NCI-H2081 treated with DMSO at 0.1 percent for 48 hours (cell line): ENCODE data around the gene SPIN3.
"Not testable (repeated sequence)": the region's sequence is repeated elsewhere in the genome, so short reads cannot be mapped to it uniquely, and the experiment has no call there.

Experiments used
- DNase-seq: peaks from one replicate; lab custom pipeline; 2025; lab: John Stamatoyannopoulos, UW

SPIN3 gene

DNA sequence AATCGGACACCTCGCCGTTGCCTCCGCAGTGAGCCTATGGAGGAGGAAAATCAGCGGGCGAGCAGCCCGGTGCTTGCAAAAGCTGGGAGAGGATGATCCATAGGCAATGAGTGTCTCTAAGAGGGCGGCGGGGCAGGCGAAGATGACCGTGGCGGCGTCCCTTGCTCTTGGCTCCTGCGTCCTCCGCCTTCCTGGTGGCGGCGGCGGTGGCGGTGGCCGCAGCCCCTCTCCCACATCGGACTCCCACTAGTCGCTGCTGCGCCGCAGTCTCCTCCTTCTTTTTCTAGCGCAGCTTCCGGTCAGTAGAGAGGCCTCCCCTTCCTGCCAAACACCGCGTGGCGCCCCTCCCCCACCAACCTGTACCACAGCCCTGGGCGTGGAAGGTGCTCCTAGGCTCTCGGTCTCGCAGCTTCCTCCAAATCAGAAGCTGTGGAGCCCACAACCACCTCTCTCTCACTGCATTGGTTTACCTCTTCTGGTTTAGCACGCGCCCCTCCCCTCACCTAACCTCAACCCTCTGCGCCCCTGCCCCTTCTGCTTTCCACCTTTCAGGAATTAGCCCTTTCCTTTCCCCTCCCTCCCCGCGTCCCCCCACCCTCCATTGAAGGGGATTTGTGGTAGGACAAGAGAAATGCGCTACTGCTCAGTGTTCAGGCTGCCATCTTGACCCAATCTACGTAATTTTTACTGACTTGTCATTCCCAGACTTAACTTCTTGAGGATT lies at the start of gene SPIN3:
Gene SPIN3, minus strand, starts transcription at position 271 of the 724 bp plus-strand sequence. CDS start 594 bp downstream, outside the sequence.
- peak; percentile 72 for DNase-seq

DNA sequence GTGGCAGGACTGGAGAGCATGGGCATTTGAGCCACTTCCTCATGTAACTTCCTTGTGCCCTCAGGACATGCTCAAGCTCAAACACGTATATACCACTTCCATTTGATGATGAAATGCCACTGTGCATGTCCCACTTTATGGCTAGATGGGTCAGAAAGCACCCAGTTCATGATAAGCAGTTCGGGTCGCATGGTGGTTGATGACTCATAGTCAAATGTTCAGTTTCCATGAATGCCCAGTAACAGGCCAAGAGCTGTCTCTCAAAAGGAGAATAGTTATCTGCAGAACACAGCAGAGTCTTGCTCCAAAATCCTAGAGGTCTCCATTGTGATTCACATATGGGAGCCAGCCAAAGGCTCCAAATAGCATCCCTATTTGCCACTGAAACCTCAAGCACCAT lies 48.9 kb upstream of the SPIN3 start:
- DNase-seq, result no peak

DNA sequence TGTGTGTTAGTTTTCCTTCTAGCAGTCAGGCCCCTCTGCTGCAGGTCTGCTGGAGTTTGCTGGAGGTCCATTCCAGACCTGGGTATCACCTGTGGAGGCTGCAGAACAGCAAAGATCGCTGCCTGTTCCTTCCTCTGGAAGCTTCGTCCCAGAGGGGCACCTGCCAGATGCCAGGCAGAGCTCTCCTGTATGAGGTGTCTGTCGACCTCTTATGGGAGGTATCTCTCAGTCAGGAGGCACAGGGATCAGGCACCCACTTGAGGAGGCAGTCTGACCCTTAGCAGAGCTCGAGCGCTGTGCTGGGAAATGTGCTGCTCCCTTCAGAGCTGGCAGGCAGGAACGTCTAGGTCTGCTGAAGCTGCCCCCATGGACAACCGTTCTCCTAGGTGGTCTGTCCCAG lies 41.9 kb upstream of the SPIN3 start:
- DNase-seq, result not testable (repeated sequence)

DNA sequence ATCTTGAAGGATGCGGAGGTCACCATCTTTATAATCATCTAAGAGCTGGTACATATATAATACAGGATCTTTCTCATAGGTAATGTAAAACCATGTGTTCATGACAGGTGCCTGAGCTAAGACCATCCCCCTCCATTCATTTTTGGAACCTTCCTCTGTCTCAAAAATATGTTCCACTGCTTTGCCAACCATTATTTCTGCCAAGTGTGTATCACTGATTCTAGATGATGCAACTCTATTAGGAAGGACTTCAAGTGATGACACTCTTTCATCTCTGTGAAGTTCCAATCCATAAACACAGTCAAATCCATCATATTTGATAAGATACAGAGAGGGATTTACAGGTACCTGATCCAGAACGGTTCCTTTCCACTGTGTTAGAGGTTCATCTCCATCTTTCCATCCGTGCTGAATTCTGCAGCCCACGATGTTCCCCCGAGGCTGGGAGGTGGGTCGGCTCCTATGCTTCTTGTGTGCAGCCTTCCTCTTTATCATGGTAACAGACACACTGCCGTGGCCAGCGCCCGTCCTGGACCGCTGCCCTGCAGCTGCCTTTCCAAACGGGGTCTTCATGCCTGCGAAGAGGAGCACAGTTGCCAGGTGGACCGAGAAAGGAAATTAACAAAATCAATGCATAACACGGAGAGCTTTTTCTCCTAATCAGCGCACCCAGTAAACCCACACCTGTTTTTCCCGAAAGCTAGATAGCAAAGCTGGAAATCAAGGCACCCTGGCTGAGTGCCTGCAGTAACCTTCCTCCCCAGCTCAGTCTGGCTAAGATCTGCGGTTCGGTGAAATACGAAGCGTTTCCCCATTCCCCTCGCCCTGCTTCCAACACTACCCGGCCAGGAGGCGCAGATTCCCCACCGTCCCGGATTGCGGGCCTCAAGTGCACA lies 718 bp downstream of the SPIN3 start:
- DNase-seq, result no peak

DNA sequence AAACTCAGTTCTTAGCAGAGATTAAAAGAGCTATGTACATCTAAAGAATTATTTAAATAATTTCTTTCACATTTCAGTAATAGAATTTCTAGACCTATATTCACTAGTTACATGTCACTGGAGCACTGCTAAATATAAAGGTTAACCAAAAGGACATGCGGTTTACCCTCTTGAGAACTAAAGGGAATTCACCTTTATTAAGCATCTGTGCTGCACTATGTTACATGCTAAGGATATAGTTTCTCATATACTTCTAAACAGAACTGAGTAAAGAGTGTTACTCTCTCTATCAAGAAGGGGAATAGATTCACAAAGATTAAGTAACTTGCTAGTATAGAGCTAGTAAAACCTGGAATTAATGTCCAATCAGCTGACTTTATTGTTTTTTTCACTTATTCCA lies 7.6 kb downstream of the SPIN3 start:
- no peak for DNase-seq

DNA sequence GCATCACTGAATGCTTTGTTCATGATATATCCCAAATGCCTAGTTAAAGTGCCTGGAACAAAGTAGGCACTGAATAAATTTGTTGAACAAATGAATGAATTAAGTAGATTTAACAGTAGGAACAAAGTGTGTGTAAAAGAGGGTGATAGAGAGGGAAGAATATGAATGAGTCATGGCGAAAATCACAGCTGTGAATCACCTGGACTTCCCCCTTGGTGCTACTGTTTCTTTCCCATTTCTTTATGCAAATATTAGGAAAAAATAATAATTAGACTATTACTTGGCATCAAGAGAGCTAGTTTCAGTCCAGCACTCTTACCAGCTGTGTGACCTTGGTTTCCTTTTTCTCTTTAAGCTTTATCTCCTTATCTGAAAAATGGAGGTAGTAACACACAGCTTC lies 9.2 kb downstream of the SPIN3 start:
- no peak for DNase-seq

DNA sequence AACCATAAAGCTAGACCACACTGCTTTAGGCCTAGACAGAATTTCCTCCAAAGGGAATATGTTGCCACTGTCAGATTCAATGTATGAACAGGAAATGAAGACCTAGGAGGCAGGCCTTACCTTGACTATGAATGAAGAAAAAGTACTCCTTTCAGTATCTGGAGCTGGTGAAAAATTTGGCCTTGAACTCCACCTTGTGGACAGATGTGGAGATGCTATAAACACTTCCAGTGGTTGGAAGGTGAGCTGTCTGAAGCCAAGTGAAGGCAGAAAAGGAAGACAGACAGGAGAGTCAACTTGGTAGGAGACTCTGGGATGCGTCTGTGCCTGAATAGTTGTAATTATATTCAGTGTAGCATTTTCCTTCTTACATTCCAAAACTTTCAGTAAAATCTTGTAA lies 17.2 kb downstream of the SPIN3 start:
- DNase-seq, result no peak

DNA sequence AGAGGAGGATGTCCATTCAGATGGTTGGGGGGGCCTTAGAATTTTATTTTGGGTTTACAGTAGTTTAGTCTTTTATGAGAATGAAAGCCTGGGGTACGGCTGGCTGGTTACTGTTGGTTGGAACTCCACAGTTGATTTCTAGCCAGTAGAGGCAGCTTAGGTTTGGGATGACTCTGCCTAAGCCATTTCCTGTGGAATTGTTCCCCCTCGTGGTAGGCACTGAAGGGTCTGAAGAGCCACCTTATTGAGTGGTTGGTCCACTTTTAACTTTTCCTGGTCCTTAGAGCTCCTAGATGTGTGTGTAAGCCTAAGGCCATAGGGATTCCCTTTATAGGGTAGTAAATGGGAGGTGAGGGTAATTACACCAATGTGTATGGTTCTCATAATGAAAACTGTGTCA lies 19.7 kb downstream of the SPIN3 start:
- no peak for DNase-seq

DNA sequence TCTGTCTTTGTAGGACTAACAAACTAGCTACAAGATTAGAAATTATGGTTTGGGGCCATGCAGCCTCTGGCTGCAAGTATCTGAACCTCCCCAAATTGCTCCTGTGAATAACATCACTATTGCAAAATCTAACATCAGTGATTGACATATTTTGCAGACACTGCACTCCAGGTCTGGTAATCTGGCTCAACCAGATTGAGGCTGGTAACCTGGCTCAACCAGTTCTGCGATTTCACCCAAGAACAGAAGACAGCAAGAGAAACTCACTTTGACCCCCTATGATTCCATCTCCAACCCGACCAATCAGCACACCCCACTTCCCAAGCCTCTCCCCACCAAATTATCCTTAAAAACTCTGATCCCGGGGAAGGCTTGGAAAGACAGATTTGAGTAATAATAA lies 20.9 kb downstream of the SPIN3 start:
- no peak for DNase-seq

DNA sequence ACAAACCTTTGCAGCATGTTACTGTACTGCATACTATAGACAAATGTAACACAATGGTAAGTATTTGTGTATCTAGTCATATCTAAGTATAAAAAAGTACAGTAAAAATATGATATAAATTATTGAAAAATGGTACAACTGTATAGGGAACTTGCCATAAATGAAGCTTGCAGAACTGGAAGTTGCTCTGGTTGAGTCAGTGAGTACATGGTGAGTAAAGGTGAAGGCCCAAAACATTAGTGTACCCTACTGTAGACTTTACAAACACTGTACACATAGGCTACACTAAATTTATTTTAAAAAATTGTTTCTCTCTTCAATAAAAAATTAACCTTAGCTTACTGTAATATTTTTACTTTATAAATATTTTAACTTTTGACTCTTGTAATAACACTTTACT lies 25.8 kb downstream of the SPIN3 start:
- no peak for DNase-seq

DNA sequence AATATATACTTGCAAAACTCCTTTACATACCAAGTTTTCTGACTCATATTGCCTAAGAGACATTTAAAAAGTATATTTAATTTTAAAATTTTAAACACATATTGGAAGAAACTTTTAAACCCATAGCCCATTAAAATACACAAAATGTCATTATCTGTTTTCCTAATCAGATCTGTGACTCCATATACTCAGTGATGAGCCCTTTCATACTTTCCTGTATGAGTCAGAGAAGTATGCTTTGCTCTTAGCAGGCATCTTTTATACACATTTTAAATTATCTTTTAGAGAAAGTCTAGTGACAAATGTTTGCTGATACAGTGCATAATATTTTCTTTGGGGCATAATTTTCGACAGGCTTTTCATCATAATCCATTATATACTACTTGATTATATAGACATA lies 26.4 kb downstream of the SPIN3 start:
- no peak for DNase-seq

DNA sequence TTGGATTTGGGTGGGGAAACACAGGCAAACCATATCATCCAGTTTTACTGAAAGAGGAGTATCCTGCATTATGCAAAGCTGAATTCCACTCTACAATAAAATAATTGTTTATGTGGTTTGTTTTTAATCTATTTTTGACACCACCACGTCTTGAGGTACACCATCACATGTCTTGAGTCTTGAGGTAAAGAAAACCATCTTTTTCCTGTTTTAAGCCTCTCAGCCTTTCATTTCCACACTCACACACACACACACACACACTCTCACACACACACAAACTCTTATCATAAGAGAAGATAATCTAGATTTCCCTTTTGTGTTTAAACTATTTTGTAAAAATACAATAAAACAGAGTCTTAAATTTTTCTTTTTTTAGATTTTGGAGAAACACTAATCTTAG lies 32.0 kb downstream of the SPIN3 start:
- DNase-seq, result no peak

DNA sequence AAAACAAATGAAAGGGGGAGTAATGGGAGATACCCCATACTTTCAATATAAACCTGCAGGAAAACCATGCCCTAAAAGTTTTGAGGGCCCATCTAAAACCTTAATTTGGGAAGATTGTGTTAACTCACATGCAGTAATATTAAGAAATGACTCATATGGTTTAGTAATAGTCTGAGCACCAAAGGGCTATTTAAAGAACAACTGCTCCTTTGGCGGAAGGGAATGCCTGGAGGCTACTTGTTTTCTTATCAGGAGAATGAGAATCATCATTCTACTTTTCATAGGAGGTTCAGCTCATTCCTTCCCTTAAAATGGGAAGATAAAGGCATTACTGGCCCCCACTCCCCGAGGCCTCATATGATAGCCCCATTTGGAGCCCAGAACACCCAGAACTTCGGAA lies 47.6 kb downstream of the SPIN3 start:
- no peak for DNase-seq

DNA sequence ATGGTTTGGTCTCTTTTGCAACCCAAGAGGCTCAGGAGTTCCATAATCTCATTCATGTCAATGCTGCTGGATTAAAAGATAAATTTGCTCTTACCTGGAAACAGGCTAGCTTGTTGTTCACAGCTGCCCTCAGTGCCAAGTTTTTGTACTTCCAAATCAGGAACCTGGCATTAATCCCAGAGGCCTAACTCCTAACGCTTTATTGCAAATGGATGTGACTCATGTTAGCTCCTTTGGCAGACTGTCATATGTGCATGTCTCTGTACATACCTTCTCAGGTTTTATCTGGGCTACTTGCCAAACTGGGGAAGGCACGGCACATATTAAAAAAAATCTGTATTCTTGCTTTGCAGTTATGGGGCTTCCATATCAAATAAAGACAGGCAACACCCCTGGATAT lies 49.1 kb downstream of the SPIN3 start:
- peak; percentile 53 for DNase-seq

DNA sequence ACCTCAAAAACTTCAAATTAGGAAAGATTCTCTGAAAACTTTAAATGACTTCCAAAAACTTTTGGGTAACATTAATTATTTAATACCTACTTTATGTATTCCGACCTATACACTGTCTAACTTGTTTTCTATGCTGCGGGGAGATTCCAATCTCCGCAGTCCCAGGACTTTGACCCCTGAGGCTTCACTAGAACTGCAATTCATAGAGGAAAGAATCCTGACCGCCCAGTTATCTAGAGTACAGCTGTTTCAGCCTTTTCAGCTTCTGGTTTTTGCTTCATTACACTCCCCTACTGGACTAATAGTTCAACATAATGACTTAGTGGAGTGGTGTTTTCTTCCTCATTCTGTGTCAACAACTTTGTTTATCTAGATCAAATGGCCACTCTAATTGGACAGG lies 50.1 kb downstream of the SPIN3 start:
- DNase-seq, result not testable (repeated sequence)

DNA sequence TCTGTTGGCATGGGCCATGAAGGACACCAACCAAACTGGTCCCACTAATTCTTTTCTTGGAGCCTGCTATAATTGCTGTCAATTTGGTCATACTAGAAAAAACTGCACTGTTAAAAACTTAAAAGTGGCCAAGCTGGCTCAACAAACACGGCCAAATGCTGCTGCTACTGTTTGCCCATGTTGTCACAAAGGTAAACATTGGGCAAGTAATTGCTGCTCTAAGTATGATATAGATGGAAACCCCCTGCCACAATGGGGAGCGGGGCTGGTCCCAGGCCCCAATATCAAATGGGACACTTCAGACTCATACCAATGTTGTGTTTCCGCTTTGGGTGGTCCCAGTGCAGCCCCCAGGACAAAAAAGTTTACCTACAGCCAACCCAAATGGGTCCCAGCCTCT lies 52.1 kb downstream of the SPIN3 start:
- DNase-seq, result no peak
